ENCODE data around the gene FGF19.

FGF19 gene

DNA sequence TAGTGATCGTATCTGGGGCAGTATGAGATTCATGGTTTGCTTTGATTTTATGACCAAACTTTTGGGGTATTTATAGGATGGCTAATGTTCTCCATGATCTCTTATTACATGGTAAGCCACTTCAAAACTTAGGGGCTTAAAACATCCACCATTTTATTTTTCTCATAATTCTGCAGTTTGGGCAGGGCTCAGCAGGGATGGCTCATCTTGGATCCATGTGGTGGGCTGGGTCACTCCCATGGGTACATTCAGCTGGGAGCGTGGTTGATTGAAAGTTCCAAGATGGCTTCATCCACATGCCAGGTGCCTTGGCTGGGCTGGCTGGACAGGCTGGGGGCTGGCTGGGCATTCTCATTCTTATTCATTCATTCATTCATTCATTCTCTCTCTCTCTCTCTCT lies 30.5 kb upstream of the FGF19 start:
- H3K9ac ChIP-seq (ENCODE audit: low read depth, low read length), result no peak overlapping the region
- no peaks in the 10 kb centered on the region for H3K79me2 ChIP-seq (ENCODE audit: insufficient read depth, low read length)
- H3K27ac ChIP-seq (ENCODE audit: low read length), result no peak overlapping the region
- no peak overlapping the region for H2AFZ ChIP-seq (ENCODE audit: low read depth, low read length)
- DNase-seq (no peak), ATAC-seq (ENCODE audit: insufficient read depth, low read depth) (no peak)
- no peaks in the 10 kb centered on the region for H3K4me1 ChIP-seq (ENCODE audit: insufficient read depth, low read length)
- no peak overlapping the region for H3K4me2 ChIP-seq (ENCODE audit: insufficient read depth, low read length)
- no peaks in the 10 kb centered on the region for H3K9me3 ChIP-seq (ENCODE audit: insufficient read depth, low read length, severe bottlenecking)
- H3K27me3 ChIP-seq (ENCODE audit: insufficient read depth, low read length, poor library complexity), result no peaks in the 10 kb centered on the region
- no peaks in the 10 kb centered on the region for H3K36me3 ChIP-seq (ENCODE audit: insufficient read depth, low read length)
- TF ChIP-seq EZH2 (IDR thresholded peaks at IDR 0.05; ENCODE audit: borderline replicate concordance, low read depth, low read length, severe bottlenecking), result no peak
- TF ChIP-seq, protein P1, sequence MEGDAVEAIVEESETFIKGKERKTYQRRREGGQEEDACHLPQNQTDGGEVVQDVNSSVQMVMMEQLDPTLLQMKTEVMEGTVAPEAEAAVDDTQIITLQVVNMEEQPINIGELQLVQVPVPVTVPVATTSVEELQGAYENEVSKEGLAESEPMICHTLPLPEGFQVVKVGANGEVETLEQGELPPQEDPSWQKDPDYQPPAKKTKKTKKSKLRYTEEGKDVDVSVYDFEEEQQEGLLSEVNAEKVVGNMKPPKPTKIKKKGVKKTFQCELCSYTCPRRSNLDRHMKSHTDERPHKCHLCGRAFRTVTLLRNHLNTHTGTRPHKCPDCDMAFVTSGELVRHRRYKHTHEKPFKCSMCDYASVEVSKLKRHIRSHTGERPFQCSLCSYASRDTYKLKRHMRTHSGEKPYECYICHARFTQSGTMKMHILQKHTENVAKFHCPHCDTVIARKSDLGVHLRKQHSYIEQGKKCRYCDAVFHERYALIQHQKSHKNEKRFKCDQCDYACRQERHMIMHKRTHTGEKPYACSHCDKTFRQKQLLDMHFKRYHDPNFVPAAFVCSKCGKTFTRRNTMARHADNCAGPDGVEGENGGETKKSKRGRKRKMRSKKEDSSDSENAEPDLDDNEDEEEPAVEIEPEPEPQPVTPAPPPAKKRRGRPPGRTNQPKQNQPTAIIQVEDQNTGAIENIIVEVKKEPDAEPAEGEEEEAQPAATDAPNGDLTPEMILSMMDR (IDR thresholded peaks at IDR 0.05; ENCODE audit: borderline replicate concordance, extremely low read depth, low read length, poor library complexity, severe bottlenecking), result no peak
- H3K4me3 ChIP-seq (ENCODE audit: low read depth in 1 of 2, low read length in 2 of 2), result no peak overlapping the region
- H4K20me1 ChIP-seq (ENCODE audit: insufficient read depth, low read length), result no peaks in the 10 kb centered on the region

DNA sequence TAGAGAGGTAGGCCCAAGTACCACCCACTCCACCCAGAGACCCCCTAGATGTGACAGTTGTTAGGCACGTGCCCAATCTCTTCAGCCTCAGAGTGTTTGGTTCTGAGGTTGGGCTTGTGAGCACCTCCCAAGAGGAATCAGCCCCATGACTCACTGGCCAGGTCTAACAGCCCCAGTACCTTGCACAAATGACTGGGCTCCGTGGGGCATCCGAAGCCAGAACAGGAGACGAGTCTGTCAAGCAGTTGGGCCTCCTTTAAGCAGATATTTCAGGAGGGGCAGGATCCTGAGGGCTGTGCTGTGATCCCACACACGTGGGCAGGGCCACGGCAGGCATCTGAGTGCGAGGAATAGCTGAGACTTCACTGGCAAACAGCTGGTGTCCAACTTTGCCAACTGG lies 29.1 kb upstream of the FGF19 start:
- no peaks in the 10 kb centered on the region for H3K9me3 ChIP-seq (ENCODE audit: insufficient read depth, low read length, severe bottlenecking)
- no peaks in the 10 kb centered on the region for H3K79me2 ChIP-seq (ENCODE audit: insufficient read depth, low read length)
- H3K4me3 ChIP-seq (ENCODE audit: low read depth in 1 of 2, low read length in 2 of 2), result no peak overlapping the region
- H3K27ac ChIP-seq (ENCODE audit: low read length), result no peak overlapping the region
- H2AFZ ChIP-seq (ENCODE audit: low read depth, low read length), result no peak overlapping the region
- no peaks in the 10 kb centered on the region for H3K4me1 ChIP-seq (ENCODE audit: insufficient read depth, low read length)
- TF ChIP-seq, protein P1 (IDR thresholded peaks at IDR 0.05; ENCODE audit: borderline replicate concordance, extremely low read depth, low read length, poor library complexity, severe bottlenecking), result no peak
- no peak for TF ChIP-seq EZH2 (IDR thresholded peaks at IDR 0.05; ENCODE audit: borderline replicate concordance, low read depth, low read length, severe bottlenecking)
- H3K4me2 ChIP-seq (ENCODE audit: insufficient read depth, low read length), result no peak overlapping the region
- DNase-seq, result no peak
- no peak for ATAC-seq (ENCODE audit: insufficient read depth, low read depth)
- H4K20me1 ChIP-seq (ENCODE audit: insufficient read depth, low read length), result no peaks in the 10 kb centered on the region
- H3K27me3 ChIP-seq (ENCODE audit: insufficient read depth, low read length, poor library complexity), result no peaks in the 10 kb centered on the region
- H3K9ac ChIP-seq (ENCODE audit: low read depth, low read length), result no peak overlapping the region
- no peaks in the 10 kb centered on the region for H3K36me3 ChIP-seq (ENCODE audit: insufficient read depth, low read length)

DNA sequence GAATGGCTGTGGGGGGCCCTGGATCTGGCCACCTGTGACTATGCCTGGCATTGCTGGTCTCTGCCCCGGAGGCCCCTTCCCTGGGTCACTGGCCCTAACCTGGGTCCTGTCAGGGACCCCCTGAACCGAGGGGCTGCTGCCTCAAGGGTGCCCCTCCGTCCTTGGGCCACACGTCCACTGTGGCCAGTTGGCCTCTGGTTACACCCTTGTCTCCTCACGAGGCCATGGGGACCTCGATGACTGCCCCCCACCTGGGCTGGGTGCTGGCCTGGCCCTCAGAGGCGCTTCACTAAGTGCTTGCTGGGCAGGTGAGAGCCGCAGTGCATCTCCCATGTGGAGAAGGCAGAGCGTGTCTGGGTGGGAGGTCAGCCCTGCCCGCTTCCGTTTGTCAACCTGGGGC lies 27.3 kb upstream of the FGF19 start:
- no peak overlapping the region for H3K27ac ChIP-seq (ENCODE audit: low read length)
- peaks cover 1% of the 10 kb centered on the region for H3K27me3 ChIP-seq (ENCODE audit: insufficient read depth, low read length, poor library complexity)
- H3K4me2 ChIP-seq (ENCODE audit: insufficient read depth, low read length), result no peak overlapping the region
- DNase-seq (no peak), ATAC-seq (ENCODE audit: insufficient read depth, low read depth) (no peak)
- no peaks in the 10 kb centered on the region for H3K79me2 ChIP-seq (ENCODE audit: insufficient read depth, low read length)
- no peak overlapping the region for H3K9ac ChIP-seq (ENCODE audit: low read depth, low read length)
- no peaks in the 10 kb centered on the region; the same call in 1 of the 2 replicates for H4K20me1 ChIP-seq (ENCODE audit: insufficient read depth, low read length)
- no peaks in the 10 kb centered on the region for H3K4me1 ChIP-seq (ENCODE audit: insufficient read depth, low read length)
- no peaks in the 10 kb centered on the region for H3K36me3 ChIP-seq (ENCODE audit: insufficient read depth, low read length)
- no peak overlapping the region for H3K4me3 ChIP-seq (ENCODE audit: low read depth in 1 of 2, low read length in 2 of 2)
- TF ChIP-seq EZH2 (IDR thresholded peaks at IDR 0.05; ENCODE audit: borderline replicate concordance, low read depth, low read length, severe bottlenecking), result no peak
- TF ChIP-seq, protein P1 (IDR thresholded peaks at IDR 0.05; ENCODE audit: borderline replicate concordance, extremely low read depth, low read length, poor library complexity, severe bottlenecking), result no peak
- H3K9me3 ChIP-seq (ENCODE audit: insufficient read depth, low read length, severe bottlenecking), result no peaks in the 10 kb centered on the region
- H2AFZ ChIP-seq (ENCODE audit: low read depth, low read length), result no peak overlapping the region

DNA sequence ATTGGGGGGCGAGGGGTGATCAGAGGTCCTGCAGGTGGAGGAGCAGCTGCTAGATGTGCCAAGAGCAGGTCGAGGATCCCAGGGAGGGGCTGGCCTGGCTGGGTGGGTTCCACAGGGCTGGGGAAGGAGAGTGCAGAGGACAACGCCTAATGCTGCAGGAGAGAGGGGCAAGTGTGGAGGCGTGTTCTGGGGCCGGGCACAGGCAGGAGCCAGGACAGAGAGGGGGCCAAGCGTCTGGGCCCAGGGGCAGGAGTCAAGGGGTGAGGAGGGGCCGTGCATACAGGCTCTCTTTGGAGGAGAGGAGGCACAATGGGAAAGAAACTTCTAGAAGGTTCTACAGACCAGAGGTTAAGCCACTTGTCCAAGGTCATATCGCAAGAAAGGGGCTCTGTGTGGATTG lies 26.7 kb upstream of the FGF19 start:
- H3K9ac ChIP-seq (ENCODE audit: low read depth, low read length), result no peak overlapping the region
- TF ChIP-seq EZH2 (IDR thresholded peaks at IDR 0.05; ENCODE audit: borderline replicate concordance, low read depth, low read length, severe bottlenecking), result no peak
- TF ChIP-seq, protein P1 (IDR thresholded peaks at IDR 0.05; ENCODE audit: borderline replicate concordance, extremely low read depth, low read length, poor library complexity, severe bottlenecking), result no peak
- no peak overlapping the region for H3K4me2 ChIP-seq (ENCODE audit: insufficient read depth, low read length)
- no peaks in the 10 kb centered on the region for H3K4me1 ChIP-seq (ENCODE audit: insufficient read depth, low read length)
- H4K20me1 ChIP-seq (ENCODE audit: insufficient read depth, low read length), result no peaks in the 10 kb centered on the region; the same call in none of the 2 replicates
- peaks cover 6% of the 10 kb centered on the region for H3K27me3 ChIP-seq (ENCODE audit: insufficient read depth, low read length, poor library complexity)
- DNase-seq (no peak), ATAC-seq (ENCODE audit: insufficient read depth, low read depth) (no peak)
- no peak overlapping the region for H3K27ac ChIP-seq (ENCODE audit: low read length)
- H3K79me2 ChIP-seq (ENCODE audit: insufficient read depth, low read length), result no peaks in the 10 kb centered on the region
- H3K9me3 ChIP-seq (ENCODE audit: insufficient read depth, low read length, severe bottlenecking), result no peaks in the 10 kb centered on the region
- no peak overlapping the region for H3K4me3 ChIP-seq (ENCODE audit: low read depth in 1 of 2, low read length in 2 of 2)
- H2AFZ ChIP-seq (ENCODE audit: low read depth, low read length), result no peak overlapping the region
- H3K36me3 ChIP-seq (ENCODE audit: insufficient read depth, low read length), result no peaks in the 10 kb centered on the region
